MM.1S (cell line): ENCODE data around the gene CHML.

ENCODE experiments used
- DNase-seq: peaks from one replicate; pipeline ENCODE4 v3.0.0-alpha.2; 2015
- H2AFZ ChIP-seq: fragments of 300-600 bp; sonication (generic); 2 replicates; pipeline ENCODE4 v1.6.0; 2016; ENCODE audit warnings: antibody characterized with exemption, low read length
- H3F3A ChIP-seq: fragments of 300-600 bp; sonication (generic); 2 replicates; pipeline ENCODE4 v1.6.1; 2016; ENCODE audit warnings: mild to moderate bottlenecking, antibody characterized with exemption, low read length, moderate library complexity, mixed read lengths; ENCODE audit not compliant: insufficient read depth
- H3K27ac ChIP-seq: fragments of 300-600 bp; sonication (generic); 2 replicates; pipeline ENCODE4 v1.5.1; 2016; ENCODE audit warnings: mild to moderate bottlenecking, low read length
- H3K27me3 ChIP-seq: fragments of 300-600 bp; sonication (generic); replicated peaks from 2 replicates; pipeline ENCODE4 v1.6.0; 2016; ENCODE audit warnings: low read length; ENCODE audit not compliant: insufficient read depth
- H3K36me3 ChIP-seq: fragments of 300-600 bp; sonication (generic); replicated peaks from 2 replicates; pipeline ENCODE4 v1.6.1; 2016; ENCODE audit warnings: mild to moderate bottlenecking, low read length, mixed read lengths; ENCODE audit not compliant: insufficient read depth
- H3K4me1 ChIP-seq: fragments of 300-600 bp; sonication (generic); 2 replicates; pipeline ENCODE4 v1.6.1; 2016; ENCODE audit warnings: low read length, mixed read lengths
- H3K4me2 ChIP-seq: fragments of 300-600 bp; sonication (generic); 2 replicates; pipeline ENCODE4 v1.6.0; 2016; ENCODE audit warnings: low read depth, low read length
- H3K4me3 ChIP-seq: fragments of 300-600 bp; sonication (generic); 2 replicates; pipeline ENCODE4 v1.5.1; 2016; ENCODE audit warnings: low read length, mixed read lengths
- H3K79me2 ChIP-seq: fragments of 300-600 bp; sonication (generic); 2 replicates; pipeline ENCODE4 v1.6.1; 2016; ENCODE audit warnings: mixed run types, low read length, mixed read lengths
- H3K9ac ChIP-seq: fragments of 300-600 bp; sonication (generic); 2 replicates; pipeline ENCODE4 v1.6.1; 2016; ENCODE audit warnings: low read length, mixed read lengths
- H3K9me2 ChIP-seq: fragments of 300-600 bp; sonication (generic); replicated peaks from 2 replicates; pipeline ENCODE4 v1.6.1; 2016; ENCODE audit warnings: mild to moderate bottlenecking, low read length, mixed read lengths; ENCODE audit not compliant: insufficient read depth
- H3K9me3 ChIP-seq: fragments of 300-600 bp; sonication (generic); replicated peaks from 2 replicates; pipeline ENCODE4 v1.6.1; 2016; ENCODE audit warnings: mild to moderate bottlenecking, low read length, mixed read lengths; ENCODE audit not compliant: insufficient read depth
- H4K20me1 ChIP-seq: fragments of 300-600 bp; sonication (generic); 2 replicates; pipeline ENCODE4 v1.6.1; 2016; ENCODE audit warnings: mild to moderate bottlenecking, low read length, moderate library complexity, mixed read lengths; ENCODE audit not compliant: insufficient read depth
- CTCF ChIP-seq: fragments of 300-600 bp; sonication (generic); IDR thresholded peaks from 2 replicates; pipeline ENCODE4 v1.5.1; 2016; ENCODE audit warnings: antibody characterized with exemption, low read length, mixed read lengths
- EZH2 ChIP-seq: fragments of 300-600 bp; sonication (generic); optimal IDR thresholded peaks from 2 replicates; pipeline ENCODE3; 2017; ENCODE audit warnings: low read depth, mild to moderate bottlenecking, antibody characterized with exemption, low read length, mixed read lengths
- EZH2phosphoT487 ChIP-seq: fragments of 300-600 bp; sonication (generic); IDR thresholded peaks from 2 replicates; pipeline ENCODE4 v1.6.1; 2018; ENCODE audit warnings: antibody characterized with exemption, low read length

Gene CHML

GRCh38 chr1:241596633-241597032, 43.5 kb downstream of the CHML start:
- Histone ChIP-seq H3K36me3 (no peaks in the 10 kb centered on the region), H4K20me1 (no peaks in the 10 kb centered on the region), H3K79me2 (no peaks in the 10 kb centered on the region), H3K9me2 (no peaks in the 10 kb centered on the region), H3K4me3 (no peak overlapping the region), H2AFZ (no peak overlapping the region), H3K4me2 (no peak overlapping the region), H3K4me1 (no peaks in the 10 kb centered on the region), H3K27ac (no peak overlapping the region), H3K9ac (no peak overlapping the region), H3K9me3 (no peaks in the 10 kb centered on the region), H3F3A (no peaks in the 10 kb centered on the region), H3K27me3 (no peaks in the 10 kb centered on the region)
- DNase-seq: no peak
- TF ChIP-seq CTCF (no peak), EZH2phosphoT487 (no peak), EZH2 (no peak)

GRCh38 chr1:241593186-241593585, 47.0 kb downstream of the CHML start:
- no peak overlapping the region for H3K4me2 ChIP-seq
- no peak overlapping the region for H3K9ac ChIP-seq
- no peak for TF ChIP-seq EZH2
- no peak for TF ChIP-seq CTCF
- TF ChIP-seq EZH2phosphoT487: no peak
- no peak overlapping the region for H3K27ac ChIP-seq
- no peak overlapping the region for H3K4me3 ChIP-seq
- H3F3A ChIP-seq: no peaks in the 10 kb centered on the region
- H3K9me3 ChIP-seq: no peaks in the 10 kb centered on the region
- no peaks in the 10 kb centered on the region for H3K4me1 ChIP-seq
- H3K79me2 ChIP-seq: no peaks in the 10 kb centered on the region
- DNase-seq: no peak
- H3K9me2 ChIP-seq: no peaks in the 10 kb centered on the region
- no peaks in the 10 kb centered on the region for H3K36me3 ChIP-seq
- no peaks in the 10 kb centered on the region for H4K20me1 ChIP-seq
- H3K27me3 ChIP-seq: no peaks in the 10 kb centered on the region
- H2AFZ ChIP-seq: no peak overlapping the region

- no peak overlapping the region for H3K9ac ChIP-seq
- TF ChIP-seq EZH2 (no peak), CTCF (no peak), EZH2phosphoT487 (no peak)
- no peaks in the 10 kb centered on the region for H3K9me2 ChIP-seq
- no peak overlapping the region for H2AFZ ChIP-seq
- no peaks in the 10 kb centered on the region for H3K4me1 ChIP-seq
- no peaks in the 10 kb centered on the region for H4K20me1 ChIP-seq
- DNase-seq: no peak
- no peak overlapping the region for H3K4me2 ChIP-seq
- no peaks in the 10 kb centered on the region for H3K9me3 ChIP-seq
- H3K27me3 ChIP-seq: no peaks in the 10 kb centered on the region
- no peak overlapping the region for H3K4me3 ChIP-seq
- no peaks in the 10 kb centered on the region for H3K79me2 ChIP-seq
- no peaks in the 10 kb centered on the region for H3F3A ChIP-seq
- no peaks in the 10 kb centered on the region for H3K36me3 ChIP-seq
- no peak overlapping the region for H3K27ac ChIP-seq
Observed at GRCh38 chr1:241592273-241592958, 47.8 kb downstream of the CHML start.
